OCI-LY3 (cell line): ENCODE measurements around the gene CTSH.

Experiments used
- H2AFZ ChIP-seq: fragments of 200-600, 300-600 bp; shearing (Covaris generic); 2 replicates; pipeline ENCODE4 v1.6.0; 2014; ENCODE audit warnings: antibody characterized with exemption, low read depth, low read length
- H3K27ac ChIP-seq: fragments of 200-600, 300-600 bp; sonication (generic); 2 replicates; pipeline ENCODE4 v1.5.1; 2014; ENCODE audit warnings: mild to moderate bottlenecking, low read length, moderate library complexity, mixed read lengths
- H3K27me3 ChIP-seq: fragments of 200-600, 300-600 bp; sonication (generic); 2 replicates; pipeline ENCODE4 v1.6.1; 2014; ENCODE audit warnings: low read depth, low read length, mixed read lengths
- H3K36me3 ChIP-seq: fragments of 200-600, 300-600 bp; sonication (generic); replicated peaks from 2 replicates; pipeline ENCODE3; 2014; ENCODE audit warnings: low read depth, low read length, mixed read lengths
- H3K4me1 ChIP-seq: fragments of 300-600, 200-600 bp; sonication (generic); 2 replicates; pipeline ENCODE4 v1.6.1; 2014; ENCODE audit warnings: low read length, mixed read lengths
- H3K4me2 ChIP-seq: fragments of 200-600, 300-600 bp; sonication (generic); 2 replicates; pipeline ENCODE4 v1.6.1; 2014; ENCODE audit warnings: low read length, mixed read lengths
- H3K4me3 ChIP-seq: fragments of 300-600, 200-600 bp; sonication (generic); 2 replicates; pipeline ENCODE4 v1.5.1; 2014; ENCODE audit warnings: antibody characterized with exemption, mild to moderate bottlenecking, low read length, moderate library complexity
- H3K79me2 ChIP-seq: fragments of 300-600, 200-600 bp; shearing (Covaris generic); 2 replicates; pipeline ENCODE4 v1.6.1; 2014; ENCODE audit warnings: mild to moderate bottlenecking, low read length, mixed read lengths
- H3K9ac ChIP-seq: fragments of 300-600, 200-600 bp; shearing (Covaris generic); 2 replicates; pipeline ENCODE4 v1.6.0; 2014; ENCODE audit warnings: mild to moderate bottlenecking, low read length, moderate library complexity
- H3K9me3 ChIP-seq: fragments of 200-600, 300-600 bp; shearing (Covaris generic); 2 replicates; pipeline ENCODE4 v1.6.1; 2014; ENCODE audit warnings: low read length, mixed read lengths; ENCODE audit not compliant: insufficient read depth
- H4K20me1 ChIP-seq: fragments of 200-600, 300-600 bp; sonication (generic); 2 replicates; pipeline ENCODE4 v1.6.1; 2016; ENCODE audit warnings: low read length, mixed read lengths; ENCODE audit not compliant: insufficient read depth
- CTCF ChIP-seq: fragments of 200-600, 300-600 bp; sonication (generic); IDR thresholded peaks from 2 replicates; pipeline ENCODE4 v1.5.1; 2014; ENCODE audit warnings: antibody characterized with exemption, low read length, low read depth
- EZH2phosphoT487 ChIP-seq: fragments of 200-600 bp; shearing (Covaris generic); IDR thresholded peaks from 2 replicates; pipeline ENCODE4 v1.6.1; 2018; ENCODE audit warnings: antibody characterized with exemption, mixed run types, low read depth

The CTSH gene

GRCh38 chr15:78933823-78934654, 10.8 kb downstream of the CTSH start:
- no peaks in the 10 kb centered on the region for H3K27me3 ChIP-seq
- H3K4me1 ChIP-seq, result peaks cover 37% of the 10 kb centered on the region
- no peak overlapping the region for H3K4me2 ChIP-seq
- H3K79me2 ChIP-seq, result peaks cover 42% of the 10 kb centered on the region
- no peak overlapping the region for H3K4me3 ChIP-seq
- TF ChIP-seq CTCF, result no peak
- no peak for TF ChIP-seq EZH2phosphoT487
- H4K20me1 ChIP-seq, result no peaks in the 10 kb centered on the region
- H3K9me3 ChIP-seq, result no peaks in the 10 kb centered on the region
- no peak overlapping the region for H3K9ac ChIP-seq
- no peak overlapping the region for H2AFZ ChIP-seq
- H3K36me3 ChIP-seq, result peaks cover 86% of the 10 kb centered on the region
- no peak overlapping the region for H3K27ac ChIP-seq

- Histone ChIP-seq H3K79me2 (peaks cover 43% of the 10 kb centered on the region), H3K9ac (no peak overlapping the region), H4K20me1 (no peaks in the 10 kb centered on the region), H3K4me3 (no peak overlapping the region), H3K27me3 (no peaks in the 10 kb centered on the region), H3K4me1 (peaks cover 31% of the 10 kb centered on the region), H3K27ac (no peak overlapping the region), H2AFZ (no peak overlapping the region), H3K4me2 (no peak overlapping the region), H3K9me3 (no peaks in the 10 kb centered on the region), H3K36me3 (peaks cover 88% of the 10 kb centered on the region)
- TF ChIP-seq CTCF, result no peak
- TF ChIP-seq EZH2phosphoT487, result no peak
Measured at GRCh38 chr15:78933187-78933822, 11.5 kb downstream of the CTSH start.

GRCh38 chr15:78932258-78932808, 12.5 kb downstream of the CTSH start:
- TF ChIP-seq CTCF, result no peak
- no peak for TF ChIP-seq EZH2phosphoT487
- Histone ChIP-seq H3K27ac (no peak overlapping the region), H2AFZ (no peak overlapping the region), H3K4me3 (no peak overlapping the region), H3K9me3 (no peaks in the 10 kb centered on the region), H3K9ac (no peak overlapping the region), H4K20me1 (0 out of 2 replicates have a peak, but pooled peaks cover 5% of the 10 kb centered on the region), H3K4me1 (peaks cover 21% of the 10 kb centered on the region), H3K27me3 (no peaks in the 10 kb centered on the region), H3K4me2 (no peak overlapping the region), H3K79me2 (peaks cover 39% of the 10 kb centered on the region), H3K36me3 (peaks cover 89% of the 10 kb centered on the region)
